ENCODE measurements around the gene AKT2. TPM values are rescaled to one million over a fixed set of nuclear protein-coding genes. Genes with fewer than 3 reads are reported as not detected.

The AKT2 gene
- polyA plus RNA-seq, 3 donors, result 11.4 to 122 (median 16.3) TPM

DNA sequence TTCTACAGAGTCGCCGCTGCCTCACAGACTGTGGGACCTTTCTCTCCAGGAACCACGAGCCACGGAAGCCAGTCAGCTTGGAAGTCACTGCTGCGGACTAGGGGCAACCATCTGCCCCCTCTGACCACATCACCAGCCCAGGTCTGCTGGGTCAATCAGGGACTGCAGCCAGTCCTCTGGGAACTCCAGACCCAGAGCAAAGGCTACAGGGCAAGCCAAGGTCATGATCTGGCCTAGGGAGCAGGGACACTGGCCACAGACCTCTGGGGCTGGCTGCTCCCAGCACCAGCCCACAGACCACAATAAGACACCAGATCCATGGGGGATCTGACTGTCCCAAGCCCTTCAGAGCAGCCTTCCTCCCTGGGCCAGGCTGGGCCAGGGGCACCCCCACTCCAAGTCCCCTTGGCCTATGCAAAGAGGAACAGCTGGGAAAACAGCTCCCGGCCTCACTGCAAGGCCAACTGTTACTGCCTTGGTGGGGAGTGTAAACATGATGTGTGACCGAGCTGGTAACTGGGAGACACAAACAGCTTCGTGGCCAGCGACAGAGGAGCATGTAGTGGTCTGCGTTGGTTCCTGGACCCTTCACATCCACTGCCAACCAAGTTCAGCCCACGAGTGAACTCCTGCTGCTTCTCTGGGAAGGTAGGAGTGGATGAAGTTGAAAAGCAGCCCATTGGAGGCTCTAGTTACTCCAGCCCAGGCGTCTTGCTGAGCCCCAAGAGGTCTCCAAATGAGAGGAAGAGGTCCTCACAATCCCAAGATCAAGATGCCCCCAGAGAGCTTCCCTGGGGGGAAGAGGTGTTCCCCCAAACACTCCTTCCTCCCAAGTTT, 1.5 kb downstream of the AKT2 start:
- no peaks in the 10 kb centered on the region for H3K9me3 Mint-ChIP-seq
- Histone ChIP-seq H4K20me1 (ENCODE audit: insufficient read depth, low read length) (peaks cover 52% of the 10 kb centered on the region), H2AFZ (ENCODE audit: insufficient read depth, low read depth, low read length, poor library complexity, severe bottlenecking) (no peak overlapping the region), H3K9me3 (replicated peaks in 1 of 2; ENCODE audit: control insufficient read depth in 1 of 2, insufficient read depth in 1 of 2, low read length in 2 of 2) (no peaks in the 10 kb centered on the region), H3K27me3 (ENCODE audit: control insufficient read depth in 2 of 2, insufficient read depth in 2 of 2, low read length in 2 of 2) (no peaks in the 10 kb centered on the region), H3K36me3 (replicated peaks in 1 of 2; ENCODE audit: control insufficient read depth in 1 of 2, insufficient read depth in 2 of 2, low read length in 2 of 2) (peaks cover 0 to 17% of the 10 kb centered on the region in 2 donors), H3K4me1 (ENCODE audit: control insufficient read depth in 1 of 2, insufficient read depth in 2 of 2, low read length in 2 of 2) (peaks cover 20 to 33% of the 10 kb centered on the region in 2 donors), H3K4me2 (replicated peaks; ENCODE audit: extremely low read depth, low read length, poor library complexity, severe bottlenecking) (peak overlapping the region; percentile 84), H3K4me3 (replicated peaks in 1 of 3; ENCODE audit: low read depth in 2 of 3, low read length in 3 of 3) (peak overlapping the region; percentile 64 to 87 (median 77)), H3K79me2 (ENCODE audit: insufficient read depth, low read length) (peaks cover 65% of the 10 kb centered on the region), H3K27ac (ENCODE audit: low read depth in 1 of 2, low read length in 2 of 2) (peak overlapping the region; percentile 17 to 96), H3K9ac (ENCODE audit: insufficient read depth, low read length, poor library complexity, severe bottlenecking) (peak overlapping the region; percentile 90)
- TF ChIP-seq, protein P1, sequence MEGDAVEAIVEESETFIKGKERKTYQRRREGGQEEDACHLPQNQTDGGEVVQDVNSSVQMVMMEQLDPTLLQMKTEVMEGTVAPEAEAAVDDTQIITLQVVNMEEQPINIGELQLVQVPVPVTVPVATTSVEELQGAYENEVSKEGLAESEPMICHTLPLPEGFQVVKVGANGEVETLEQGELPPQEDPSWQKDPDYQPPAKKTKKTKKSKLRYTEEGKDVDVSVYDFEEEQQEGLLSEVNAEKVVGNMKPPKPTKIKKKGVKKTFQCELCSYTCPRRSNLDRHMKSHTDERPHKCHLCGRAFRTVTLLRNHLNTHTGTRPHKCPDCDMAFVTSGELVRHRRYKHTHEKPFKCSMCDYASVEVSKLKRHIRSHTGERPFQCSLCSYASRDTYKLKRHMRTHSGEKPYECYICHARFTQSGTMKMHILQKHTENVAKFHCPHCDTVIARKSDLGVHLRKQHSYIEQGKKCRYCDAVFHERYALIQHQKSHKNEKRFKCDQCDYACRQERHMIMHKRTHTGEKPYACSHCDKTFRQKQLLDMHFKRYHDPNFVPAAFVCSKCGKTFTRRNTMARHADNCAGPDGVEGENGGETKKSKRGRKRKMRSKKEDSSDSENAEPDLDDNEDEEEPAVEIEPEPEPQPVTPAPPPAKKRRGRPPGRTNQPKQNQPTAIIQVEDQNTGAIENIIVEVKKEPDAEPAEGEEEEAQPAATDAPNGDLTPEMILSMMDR (IDR thresholded peaks at IDR 0.05), result no peak
- H3K27me3 Mint-ChIP-seq (ENCODE audit: low read depth in 3 of 3), result peaks cover 0 to 2% (median 2%) of the 10 kb centered on the region in 3 donors
- intact Hi-C loops (cut with micrococcal nuclease), result loop anchor here in 1 of 2 donors (10.0 kb wide), 1 partner anchor 149 kb away; no protein-coding TSS in a partner anchor
- H3K4me3 Mint-ChIP-seq, result peak overlapping the region; percentile 94 to 95
- H3K36me3 Mint-ChIP-seq, result peaks cover 6 to 7% of the 10 kb centered on the region in 2 donors
- peaks cover 43% of the 10 kb centered on the region for H3K4me1 Mint-ChIP-seq
- H3K27ac Mint-ChIP-seq, result peak overlapping the region; percentile 36 to 96 (median 83)
- 85% methylated on average over 6 of the region's 12 CpGs for WGBS (ENCODE audit: insufficient coverage)
- DNase-seq, result no peak

DNA sequence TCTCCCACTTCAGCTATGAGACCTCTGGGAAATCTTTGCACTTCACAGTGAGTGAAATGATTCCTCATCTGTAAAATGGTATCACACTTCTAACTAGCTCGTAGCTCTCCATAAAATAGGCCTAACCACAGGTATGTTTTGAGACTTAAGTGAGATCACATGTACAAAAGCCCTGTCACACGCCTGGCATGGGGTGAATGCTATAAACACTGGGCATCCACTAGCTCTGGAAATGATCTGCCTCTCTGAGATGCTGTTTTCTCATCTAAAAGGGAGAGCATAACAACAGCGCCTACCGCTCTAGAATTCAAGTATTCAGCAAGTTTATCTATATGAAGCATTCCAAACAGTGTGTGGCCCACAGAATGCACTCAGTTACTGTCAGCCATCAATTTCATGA, 2.2 kb downstream of the AKT2 start:
- Mint-ChIP-seq H3K4me1 (peaks cover 43% of the 10 kb centered on the region), H3K4me3 (no peak overlapping the region), H3K36me3 (peaks cover 6 to 8% of the 10 kb centered on the region in 2 donors), H3K27ac (peak overlapping the region in 1 of 7 donors; percentile 2), H3K9me3 (no peaks in the 10 kb centered on the region), H3K27me3 (ENCODE audit: low read depth in 3 of 3) (peaks cover 0 to 2% (median 0%) of the 10 kb centered on the region in 3 donors)
- Histone ChIP-seq H4K20me1 (ENCODE audit: insufficient read depth, low read length) (peaks cover 59% of the 10 kb centered on the region), H3K27ac (ENCODE audit: low read depth in 1 of 2, low read length in 2 of 2) (peak overlapping the region in 1 of 2 donors; percentile 48), H3K9ac (ENCODE audit: insufficient read depth, low read length, poor library complexity, severe bottlenecking) (no peak overlapping the region), H3K36me3 (replicated peaks in 1 of 2; ENCODE audit: control insufficient read depth in 1 of 2, insufficient read depth in 2 of 2, low read length in 2 of 2) (peaks cover 0 to 17% of the 10 kb centered on the region in 2 donors), H3K4me2 (replicated peaks; ENCODE audit: extremely low read depth, low read length, poor library complexity, severe bottlenecking) (no peak overlapping the region), H3K4me1 (ENCODE audit: control insufficient read depth in 1 of 2, insufficient read depth in 2 of 2, low read length in 2 of 2) (peaks cover 20 to 33% of the 10 kb centered on the region in 2 donors), H3K4me3 (replicated peaks in 1 of 3; ENCODE audit: low read depth in 2 of 3, low read length in 3 of 3) (no peak overlapping the region), H3K27me3 (ENCODE audit: control insufficient read depth in 2 of 2, insufficient read depth in 2 of 2, low read length in 2 of 2) (no peaks in the 10 kb centered on the region), H3K79me2 (ENCODE audit: insufficient read depth, low read length) (peaks cover 72% of the 10 kb centered on the region), H3K9me3 (replicated peaks in 1 of 2; ENCODE audit: control insufficient read depth in 1 of 2, insufficient read depth in 1 of 2, low read length in 2 of 2) (no peaks in the 10 kb centered on the region), H2AFZ (ENCODE audit: insufficient read depth, low read depth, low read length, poor library complexity, severe bottlenecking) (no peak overlapping the region)
- intact Hi-C loops (cut with micrococcal nuclease), result loop anchor here in 1 of 2 donors (10.0 kb wide), 1 partner anchor 148 kb away; no protein-coding TSS in a partner anchor
- TF ChIP-seq, protein P1 (IDR thresholded peaks at IDR 0.05), result no peak
- DNase-seq, result no peak
- WGBS (ENCODE audit: insufficient coverage), result 97% methylated on average over 3 of the region's 4 CpGs
